ENCODE data around the gene IL22. TPM values are rescaled to one million over a fixed set of nuclear protein-coding genes. Genes with fewer than 3 reads are reported as not detected.

Gene IL22
- total RNA-seq, 1 experiment from 2014 or later = not detected

DNA sequence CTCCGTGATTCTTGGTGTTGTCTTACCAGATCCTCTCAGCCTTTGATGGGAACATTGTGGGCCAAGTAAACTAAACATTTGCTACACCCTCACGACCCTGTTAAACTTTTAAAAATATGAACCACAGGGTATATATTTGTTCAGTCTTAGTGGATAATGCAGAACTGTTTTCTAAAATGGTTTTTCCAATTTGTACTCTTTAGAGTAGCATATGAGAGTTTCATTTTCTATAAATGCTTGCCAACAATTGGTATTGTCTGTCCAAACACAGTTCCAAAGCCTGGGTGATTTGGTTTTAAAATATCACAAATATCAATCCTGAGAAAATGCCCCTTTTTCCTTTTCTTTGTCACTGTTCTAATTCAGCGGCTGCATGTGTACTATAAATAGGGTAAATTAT is 6.7 kb upstream of the IL22 start:
- Histone ChIP-seq H3K27ac (ENCODE audit: low read depth, low read length, poor library complexity, severe bottlenecking) (no peak overlapping the region), H3K4me3 (ENCODE audit: low read depth, low read length, poor library complexity, severe bottlenecking) (no peak overlapping the region), H3K27me3 (replicated peaks; ENCODE audit: insufficient read depth, low read depth, low read length, poor library complexity) (peaks cover 24% of the 10 kb centered on the region), H3K4me1 (ENCODE audit: insufficient read depth, low read length, poor library complexity, severe bottlenecking) (no peaks in the 10 kb centered on the region), H3K36me3 (ENCODE audit: insufficient read depth, low read length, poor library complexity, severe bottlenecking) (no peaks in the 10 kb centered on the region), H3K9me3 (ENCODE audit: low read depth, low read length, poor library complexity, severe bottlenecking) (no peaks in the 10 kb centered on the region)
- TF ChIP-seq EZH2 (IDR thresholded peaks at IDR 0.05; ENCODE audit: borderline replicate concordance, low read depth, low read length, poor library complexity, severe bottlenecking) = no peak
- TF ChIP-seq, protein P1, sequence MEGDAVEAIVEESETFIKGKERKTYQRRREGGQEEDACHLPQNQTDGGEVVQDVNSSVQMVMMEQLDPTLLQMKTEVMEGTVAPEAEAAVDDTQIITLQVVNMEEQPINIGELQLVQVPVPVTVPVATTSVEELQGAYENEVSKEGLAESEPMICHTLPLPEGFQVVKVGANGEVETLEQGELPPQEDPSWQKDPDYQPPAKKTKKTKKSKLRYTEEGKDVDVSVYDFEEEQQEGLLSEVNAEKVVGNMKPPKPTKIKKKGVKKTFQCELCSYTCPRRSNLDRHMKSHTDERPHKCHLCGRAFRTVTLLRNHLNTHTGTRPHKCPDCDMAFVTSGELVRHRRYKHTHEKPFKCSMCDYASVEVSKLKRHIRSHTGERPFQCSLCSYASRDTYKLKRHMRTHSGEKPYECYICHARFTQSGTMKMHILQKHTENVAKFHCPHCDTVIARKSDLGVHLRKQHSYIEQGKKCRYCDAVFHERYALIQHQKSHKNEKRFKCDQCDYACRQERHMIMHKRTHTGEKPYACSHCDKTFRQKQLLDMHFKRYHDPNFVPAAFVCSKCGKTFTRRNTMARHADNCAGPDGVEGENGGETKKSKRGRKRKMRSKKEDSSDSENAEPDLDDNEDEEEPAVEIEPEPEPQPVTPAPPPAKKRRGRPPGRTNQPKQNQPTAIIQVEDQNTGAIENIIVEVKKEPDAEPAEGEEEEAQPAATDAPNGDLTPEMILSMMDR (conservative IDR thresholded peaks at IDR 0.05; ENCODE audit: low read depth, low read length) = no peak
- ChIA-PET POLR2A (ENCODE audit: low non-redundant PET) (no interaction called here), CTCF (no interaction called here)
- no peak for DNase-seq (ENCODE audit: low spot score)
- no TSS peak for BruUV-seq (replicated peaks)
- intact Hi-C loops (cut with micrococcal nuclease; ENCODE audit: unreplicated experiment) = no loop called here

DNA sequence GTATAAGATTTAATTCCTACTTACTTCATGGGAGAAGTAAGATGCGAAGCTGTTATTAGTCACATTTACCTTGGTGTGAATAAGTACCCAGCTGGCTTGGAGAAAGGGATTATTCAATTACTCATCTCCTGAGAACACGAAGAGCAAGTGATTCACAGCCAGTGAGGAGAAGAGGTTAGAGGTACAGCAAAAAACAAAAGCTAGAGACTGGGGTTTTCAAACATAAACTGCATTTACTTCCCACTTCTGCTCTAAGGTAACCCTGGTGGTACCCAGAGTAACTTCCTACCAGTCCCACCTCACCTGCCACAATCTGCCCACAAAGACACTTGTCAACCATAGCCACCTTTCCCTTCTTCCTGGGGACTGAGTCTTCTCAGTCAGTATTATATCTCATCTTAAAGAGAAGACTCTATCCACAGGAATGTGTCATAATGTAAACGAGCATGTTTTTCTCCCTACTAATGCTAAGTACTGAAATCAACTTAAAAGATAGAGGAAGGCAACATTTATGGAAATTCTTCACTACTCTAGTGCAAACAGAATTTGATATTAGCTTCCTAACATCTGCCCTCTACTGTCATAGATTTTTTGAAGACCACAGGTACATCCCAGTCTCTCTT is 6.0 kb upstream of the IL22 start:
- no peaks in the 10 kb centered on the region for H3K36me3 ChIP-seq (ENCODE audit: insufficient read depth, low read length, poor library complexity, severe bottlenecking)
- CTCF ChIA-PET = no interaction called here

DNA sequence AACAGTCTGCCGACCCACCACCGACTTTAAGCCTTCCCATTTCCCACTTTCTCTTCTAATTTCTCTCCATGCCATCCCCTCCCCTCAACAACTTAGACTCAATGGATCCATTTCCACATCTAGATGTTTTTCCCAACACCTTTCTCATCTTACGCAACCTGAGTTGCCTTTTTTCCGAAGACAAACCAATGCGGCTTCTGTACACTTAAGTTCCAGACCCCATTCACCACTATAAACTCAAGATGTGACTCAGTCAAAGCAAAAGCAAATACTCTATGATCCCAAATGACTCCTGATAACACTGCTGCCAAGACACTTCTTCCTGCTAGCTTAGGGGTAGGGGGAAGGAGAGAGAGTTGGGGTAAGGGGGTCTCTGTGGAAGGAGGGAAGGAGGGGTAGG is 1.3 kb downstream of the IL22 start:
- H3K27ac ChIP-seq (ENCODE audit: low read depth, low read length, poor library complexity, severe bottlenecking) = no peak overlapping the region
- H3K9me3 ChIP-seq (ENCODE audit: low read depth, low read length, poor library complexity, severe bottlenecking) = peaks cover 6% of the 10 kb centered on the region
- no peak for DNase-seq (ENCODE audit: low spot score)
- TF ChIP-seq, protein P1 (conservative IDR thresholded peaks at IDR 0.05; ENCODE audit: low read depth, low read length) = no peak
- TF ChIP-seq EZH2 (IDR thresholded peaks at IDR 0.05; ENCODE audit: borderline replicate concordance, low read depth, low read length, poor library complexity, severe bottlenecking) = no peak
- POLR2A ChIA-PET (ENCODE audit: low non-redundant PET) = no interaction called here
- intact Hi-C loops (cut with micrococcal nuclease; ENCODE audit: unreplicated experiment) = no loop called here
- peaks cover 14% of the 10 kb centered on the region for H3K27me3 ChIP-seq (replicated peaks; ENCODE audit: insufficient read depth, low read depth, low read length, poor library complexity)
- no TSS peak for BruUV-seq (replicated peaks)
- H3K4me1 ChIP-seq (ENCODE audit: insufficient read depth, low read length, poor library complexity, severe bottlenecking) = no peaks in the 10 kb centered on the region
- H3K36me3 ChIP-seq (ENCODE audit: insufficient read depth, low read length, poor library complexity, severe bottlenecking) = no peaks in the 10 kb centered on the region
- H3K4me3 ChIP-seq (ENCODE audit: low read depth, low read length, poor library complexity, severe bottlenecking) = no peak overlapping the region
- CTCF ChIA-PET = no interaction called here

More for the DNA sequence above, 6.0 kb upstream of the IL22 start:
- H3K4me1 ChIP-seq (ENCODE audit: insufficient read depth, low read length, poor library complexity, severe bottlenecking) = no peaks in the 10 kb centered on the region
- BruUV-seq (replicated peaks) = no TSS peak
- no peak for DNase-seq (ENCODE audit: low spot score)
- H3K4me3 ChIP-seq (ENCODE audit: low read depth, low read length, poor library complexity, severe bottlenecking) = no peak overlapping the region
- POLR2A ChIA-PET (ENCODE audit: low non-redundant PET) = no interaction called here
- no peaks in the 10 kb centered on the region for H3K9me3 ChIP-seq (ENCODE audit: low read depth, low read length, poor library complexity, severe bottlenecking)
- no peak for TF ChIP-seq EZH2 (IDR thresholded peaks at IDR 0.05; ENCODE audit: borderline replicate concordance, low read depth, low read length, poor library complexity, severe bottlenecking)
- TF ChIP-seq, protein P1 (conservative IDR thresholded peaks at IDR 0.05; ENCODE audit: low read depth, low read length) = no peak
- H3K27ac ChIP-seq (ENCODE audit: low read depth, low read length, poor library complexity, severe bottlenecking) = no peak overlapping the region
- intact Hi-C loops (cut with micrococcal nuclease; ENCODE audit: unreplicated experiment) = no loop called here
- H3K27me3 ChIP-seq (replicated peaks; ENCODE audit: insufficient read depth, low read depth, low read length, poor library complexity) = peaks cover 24% of the 10 kb centered on the region

Measured in A673 (cell line).